H9 (cell line): Measurements from ENCODE around the gene NAT16. TPM values are rescaled to one million over a fixed set of nuclear protein-coding genes. Genes with fewer than 3 reads are reported as not detected.

Experiments
- DNase-seq: peaks from one replicate; pipeline ENCODE4 v3.0.0-alpha.2; 2017
- H2AFZ ChIP-seq: one replicate; pipeline ENCODE4 v1.6.1; 2013; ENCODE audit warnings: mild to moderate bottlenecking, low read length, control low read depth, moderate library complexity
- H2AK5ac ChIP-seq: 2 replicates; pipeline ENCODE4 v1.6.1; 2013; ENCODE audit warnings: low read length, control low read depth, mixed read lengths; ENCODE audit not compliant: insufficient read length
- H2BK120ac ChIP-seq: one replicate; pipeline ENCODE4 v1.6.1; 2013; ENCODE audit warnings: low read depth, mild to moderate bottlenecking, low read length, control low read depth, inconsistent platforms; ENCODE audit not compliant: poor library complexity, severe bottlenecking
- H2BK12ac ChIP-seq: 2 replicates; pipeline ENCODE4 v1.6.1; 2013; ENCODE audit warnings: low read length, control low read depth, mixed read lengths, low read depth; ENCODE audit not compliant: insufficient read length
- H2BK15ac ChIP-seq: 2 replicates; pipeline ENCODE4 v1.6.1; 2013; ENCODE audit warnings: low read depth, low read length, control low read depth
- H2BK20ac ChIP-seq: one replicate; pipeline ENCODE4 v1.6.1; 2013; ENCODE audit warnings: low read depth, mild to moderate bottlenecking, low read length, control low read depth, inconsistent platforms; ENCODE audit not compliant: poor library complexity, severe bottlenecking
- H2BK5ac ChIP-seq: 2 replicates; pipeline ENCODE4 v1.6.1; 2013; ENCODE audit warnings: low read length, control low read depth, mixed read lengths; ENCODE audit not compliant: insufficient read length
- H3K14ac ChIP-seq: 2 replicates; pipeline ENCODE4 v1.6.1; 2013; ENCODE audit warnings: low read length, control low read depth; ENCODE audit not compliant: insufficient read depth
- H3K18ac ChIP-seq: 2 replicates; pipeline ENCODE4 v1.6.1; 2013; ENCODE audit warnings: low read depth, mild to moderate bottlenecking, mixed read lengths, low read length, control low read depth; ENCODE audit not compliant: insufficient read length
- H3K23ac ChIP-seq: 2 replicates; pipeline ENCODE4 v1.6.1; 2013; ENCODE audit warnings: low read length, control low read depth, mixed read lengths, low read depth; ENCODE audit not compliant: insufficient read length
- H3K23me2 ChIP-seq: 2 replicates; pipeline ENCODE4 v1.6.1; 2013; ENCODE audit warnings: low read depth, mild to moderate bottlenecking, mixed read lengths, low read length, control low read depth; ENCODE audit not compliant: insufficient read length, poor library complexity, severe bottlenecking
- H3K27ac ChIP-seq: 2 replicates; pipeline ENCODE4 v1.5.1; 2013; ENCODE audit warnings: low read length, control low read depth, mixed read lengths, low read depth; ENCODE audit not compliant: insufficient read length
- H3K27me3 ChIP-seq: 2 replicates; pipeline ENCODE4 v1.6.1; 2013; ENCODE audit warnings: low read length, control low read depth, inconsistent platforms; ENCODE audit not compliant: insufficient read depth
- H3K4ac ChIP-seq: 2 replicates; pipeline ENCODE4 v1.6.1; 2013; ENCODE audit warnings: low read depth, mild to moderate bottlenecking, control low read depth, inconsistent platforms, low read length, moderate library complexity
- H3K4me1 ChIP-seq: 2 replicates; pipeline ENCODE4 v1.6.1; 2013; ENCODE audit warnings: low read length, control low read depth, inconsistent platforms; ENCODE audit not compliant: insufficient read depth
- H3K4me2 ChIP-seq: 2 replicates; pipeline ENCODE4 v1.6.1; 2013; ENCODE audit warnings: low read length, control low read depth, mixed read lengths; ENCODE audit not compliant: insufficient read length, insufficient read depth
- H3K56ac ChIP-seq: 2 replicates; pipeline ENCODE4 v1.6.1; 2013; ENCODE audit warnings: low read depth, mild to moderate bottlenecking, mixed read lengths, low read length, control low read depth; ENCODE audit not compliant: insufficient read length
- H3K79me1 ChIP-seq: 2 replicates; pipeline ENCODE4 v1.6.1; 2013; ENCODE audit warnings: low read depth, mild to moderate bottlenecking, moderate library complexity, low read length, control low read depth, inconsistent platforms; ENCODE audit not compliant: insufficient read depth, poor library complexity, severe bottlenecking
- H3K79me2 ChIP-seq: 2 replicates; pipeline ENCODE4 v1.6.1; 2013; ENCODE audit warnings: low read length, control low read depth, inconsistent platforms; ENCODE audit not compliant: insufficient read depth
- H3K9ac ChIP-seq: 2 replicates; pipeline ENCODE4 v1.6.1; 2013; ENCODE audit warnings: low read length, control low read depth, mixed read lengths; ENCODE audit not compliant: insufficient read length; ENCODE audit errors: extremely low read depth
- H3K9me3 ChIP-seq: one replicate; pipeline ENCODE4 v1.6.1; 2013; ENCODE audit warnings: low read depth, low read length, inconsistent platforms; ENCODE audit not compliant: control insufficient read depth
- H3T11ph ChIP-seq: one replicate; pipeline ENCODE4 v1.6.1; 2013; ENCODE audit warnings: mild to moderate bottlenecking, low read length, control low read depth, inconsistent platforms
- H4K20me1 ChIP-seq: one replicate; pipeline ENCODE4 v1.6.1; 2013; ENCODE audit not compliant: control insufficient read depth, insufficient read length, insufficient read depth
- H4K5ac ChIP-seq: 2 replicates; pipeline ENCODE4 v1.6.1; 2013; ENCODE audit warnings: low read depth, mild to moderate bottlenecking, mixed read lengths, low read length, control low read depth; ENCODE audit not compliant: insufficient read length
- H4K8ac ChIP-seq: replicated peaks from 2 replicates; pipeline ENCODE4 v1.6.1; 2013; ENCODE audit warnings: low read length, control low read depth, mixed read lengths, low read depth; ENCODE audit not compliant: insufficient read length
- H4K91ac ChIP-seq: 2 replicates; pipeline ENCODE4 v1.6.1; 2013; ENCODE audit warnings: low read depth, mild to moderate bottlenecking, moderate library complexity, mixed read lengths, low read length, control low read depth; ENCODE audit not compliant: insufficient read length
- H3K27ac Mint-ChIP-seq, 3 experiments: 2 replicates in 2 of 3; 3 replicates in 1 of 3; pipeline ENCODE4 v1.8.0; 2020 to 2021; ENCODE audit warnings: mixed read lengths in 3 of 3, mild to moderate bottlenecking in 1 of 3, moderate library complexity in 1 of 3
- H3K27me3 Mint-ChIP-seq: 2 replicates; pipeline ENCODE4 v1.8.0; 2021; ENCODE audit warnings: low read depth, mild to moderate bottlenecking, moderate library complexity, mixed read lengths
- H3K36me3 Mint-ChIP-seq, 3 experiments: 2 replicates in 2 of 3; 3 replicates in 1 of 3; pipeline ENCODE4 v1.8.0; 2020 to 2021; ENCODE audit warnings: low read depth in 3 of 3, mixed read lengths in 3 of 3; ENCODE audit not compliant: insufficient read depth in 1 of 3
- H3K4me1 Mint-ChIP-seq, 2 experiments: 2 replicates each; pipeline ENCODE4 v1.8.0; 2020; ENCODE audit warnings: mixed read lengths in 2 of 2
- H3K4me3 Mint-ChIP-seq, 2 experiments: 2 replicates in 1 of 2; 3 replicates in 1 of 2; pipeline ENCODE4 v1.8.0; 2020 to 2021; ENCODE audit warnings: mild to moderate bottlenecking in 2 of 2, mixed read lengths in 2 of 2, moderate library complexity in 1 of 2
- H3K9me3 Mint-ChIP-seq, 2 experiments: 2 replicates in 1 of 2; 3 replicates in 1 of 2; pipeline ENCODE4 v1.8.0; 2020; ENCODE audit warnings: mild to moderate bottlenecking in 2 of 2, mixed read lengths in 2 of 2, moderate library complexity in 1 of 2
- WGBS: extraction: QIAGEN DNeasy Blood & Tissue Kit; methylation state at CpG from one replicate; pipeline ENCODE4 v1.1.7; 2013; ENCODE audit warnings: missing lambda C conversion rate, low lambda C conversion rate, mixed read lengths; ENCODE audit not compliant: insufficient read length; ENCODE audit errors: extremely low coverage; 5-methylcytosine and 5-hydroxymethylcytosine counted together
- total RNA-seq: library from RNA; stranded (reverse); gene quantifications from 2 replicates; pipeline ENCODE4 v1.2.1, GENCODE V29; 2021
- TF ChIP-seq, protein P1 (sequence below): fragments of 200-600 bp; sonication (generic); conservative IDR thresholded peaks from 3 replicates; pipeline ENCODE4 v1.8.0; 2021; ENCODE audit warnings: antibody characterized with exemption, mild to moderate bottlenecking

NAT16 gene
- total RNA-seq, 1 experiment from 2014 or later, result 0.50 TPM

GRCh38 chr7:101217388-101218235, 37.5 kb upstream of the NAT16 start, which contains the start of the genes PLOD3 and ZNHIT1:
Gene PLOD3, minus strand, starts transcription at chr7:101217581. Its CDS starts 307 bp downstream, at chr7:101217274.
Gene ZNHIT1, plus strand, starts transcription at chr7:101218165. Its CDS starts 31 bp downstream, at chr7:101218196.
- peak; percentile 95 for DNase-seq
- Histone ChIP-seq H4K8ac (no peak within 1 kb of the TSS), H3K23ac (no peak within 1 kb of the TSS), H2BK120ac (no peak within 1 kb of the TSS), H2AFZ (no peak within 1 kb of the TSS), H3K9me3 (no peaks in the 10 kb centered on the region), H4K20me1 (no peaks in the 10 kb centered on the region), H2BK12ac (no peak within 1 kb of the TSS), H3K27ac (no peak within 1 kb of the TSS), H3K79me2 (no peaks in the 10 kb centered on the region), H3K14ac (no peak within 1 kb of the TSS), H3K56ac (no peak within 1 kb of the TSS), H3K23me2 (peaks cover 7% of the 10 kb centered on the region), H3K27me3 (no peaks in the 10 kb centered on the region), H4K91ac (no peak within 1 kb of the TSS), H3K9ac (peak within 1 kb of the TSS; percentile 71), H3K4ac (no peak within 1 kb of the TSS), H3K18ac (peak within 1 kb of the TSS; percentile 5), H3K79me1 (no peaks in the 10 kb centered on the region), H2AK5ac (no peak within 1 kb of the TSS), H3K4me2 (peak within 1 kb of the TSS; percentile 50), H3K4me1 (peaks cover 3% of the 10 kb centered on the region; the same call in 1 of the 2 replicates), H2BK15ac (no peak within 1 kb of the TSS), H3T11ph (no peak within 1 kb of the TSS), H2BK20ac (no peak within 1 kb of the TSS), H2BK5ac (no peak within 1 kb of the TSS), H4K5ac (no peak within 1 kb of the TSS)
- TF ChIP-seq, protein P1, sequence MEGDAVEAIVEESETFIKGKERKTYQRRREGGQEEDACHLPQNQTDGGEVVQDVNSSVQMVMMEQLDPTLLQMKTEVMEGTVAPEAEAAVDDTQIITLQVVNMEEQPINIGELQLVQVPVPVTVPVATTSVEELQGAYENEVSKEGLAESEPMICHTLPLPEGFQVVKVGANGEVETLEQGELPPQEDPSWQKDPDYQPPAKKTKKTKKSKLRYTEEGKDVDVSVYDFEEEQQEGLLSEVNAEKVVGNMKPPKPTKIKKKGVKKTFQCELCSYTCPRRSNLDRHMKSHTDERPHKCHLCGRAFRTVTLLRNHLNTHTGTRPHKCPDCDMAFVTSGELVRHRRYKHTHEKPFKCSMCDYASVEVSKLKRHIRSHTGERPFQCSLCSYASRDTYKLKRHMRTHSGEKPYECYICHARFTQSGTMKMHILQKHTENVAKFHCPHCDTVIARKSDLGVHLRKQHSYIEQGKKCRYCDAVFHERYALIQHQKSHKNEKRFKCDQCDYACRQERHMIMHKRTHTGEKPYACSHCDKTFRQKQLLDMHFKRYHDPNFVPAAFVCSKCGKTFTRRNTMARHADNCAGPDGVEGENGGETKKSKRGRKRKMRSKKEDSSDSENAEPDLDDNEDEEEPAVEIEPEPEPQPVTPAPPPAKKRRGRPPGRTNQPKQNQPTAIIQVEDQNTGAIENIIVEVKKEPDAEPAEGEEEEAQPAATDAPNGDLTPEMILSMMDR, result peak; percentile 48
- H3K4me3 Mint-ChIP-seq, result peak within 1 kb of the TSS; percentile 96 to 99
- no CpG with 5 or more reads among the region's 57 CpGs for WGBS
- H3K27me3 Mint-ChIP-seq, result no peaks in the 10 kb centered on the region; the same call in 1 of the 2 replicates
- H3K4me1 Mint-ChIP-seq, result peaks cover 19 to 23% of the 10 kb centered on the region in 2 experiments
- H3K9me3 Mint-ChIP-seq, result no peaks in the 10 kb centered on the region
- H3K36me3 Mint-ChIP-seq, result peaks cover 4 to 31% (median 14%) of the 10 kb centered on the region in 3 experiments; a peak in 6 of 7 replicates
- peak within 1 kb of the TSS; percentile 66 to 95 (median 80) for H3K27ac Mint-ChIP-seq
